PC-9 (cell line): ENCODE measurements around the gene NDUFAF2. TPM values are rescaled to one million over a fixed set of nuclear protein-coding genes. Genes with fewer than 3 reads are reported as not detected.

ENCODE experiments used
- BruUV-seq: library from RNA; stranded (reverse); fragments of 400-500 nt; replicated peaks from 2 replicates; lab custom pipeline; 2021; lab: Mats Ljungman, UMichigan
- CTCF ChIA-PET: fragments of 300-600 bp; sonication (Branson Sonifier 250); formaldehyde crosslinking; loops from one replicate; lab custom pipeline; 2022; ENCODE audit warnings: antibody characterized with exemption; lab: Charles Lee
- POLR2A ChIA-PET: fragments of 300-600 bp; sonication (Branson Sonifier 250); formaldehyde crosslinking; loops from one replicate; lab custom pipeline; 2022; ENCODE audit warnings: antibody characterized with exemption; ENCODE audit not compliant: unreplicated experiment; lab: Charles Lee
- DNase-seq, 2 experiments: peaks; one replicate each; pipeline versions ENCODE4 v3.0.0 to v3.0.0-alpha.2; 2015 to 2022; ENCODE audit warnings: mixed read lengths in 1 of 2
- H2AFZ ChIP-seq: fragments of 200-600 bp; sonication (generic); 2 replicates; pipeline ENCODE4 v1.8.1; 2017; ENCODE audit warnings: antibody characterized with exemption
- H3F3A ChIP-seq: fragments of 200-600 bp; sonication (generic); 2 replicates; pipeline ENCODE4 v1.8.1; 2017; ENCODE audit warnings: antibody characterized with exemption, mild to moderate bottlenecking, low read depth; ENCODE audit not compliant: insufficient read depth
- H3K27ac ChIP-seq: fragments of 200-600 bp; sonication (generic); 2 replicates; pipeline ENCODE4 v1.6.1; 2016; ENCODE audit warnings: mixed run types
- H3K27me3 ChIP-seq: fragments of 200-600 bp; sonication (generic); 2 replicates; pipeline ENCODE4 v1.6.1; 2016; ENCODE audit warnings: low read depth, mixed run types; ENCODE audit not compliant: insufficient read depth
- H3K36me3 ChIP-seq: fragments of 200-600 bp; sonication (generic); 2 replicates; pipeline ENCODE4 v1.6.1; 2016; ENCODE audit warnings: low read depth, mixed run types
- H3K4me1 ChIP-seq: fragments of 200-600 bp; sonication (generic); replicated peaks from 2 replicates; pipeline ENCODE4 v1.6.1; 2016; ENCODE audit warnings: mixed run types; ENCODE audit not compliant: insufficient read depth
- H3K4me2 ChIP-seq: fragments of 200-600 bp; sonication (generic); 2 replicates; pipeline ENCODE4 v1.6.1; 2017; ENCODE audit warnings: mixed run types
- H3K4me3 ChIP-seq: fragments of 200-600 bp; sonication (generic); 2 replicates; pipeline ENCODE4 v1.6.1; 2016; ENCODE audit warnings: mixed run types
- H3K79me2 ChIP-seq: fragments of 200-600 bp; sonication (generic); 2 replicates; pipeline ENCODE4 v1.6.1; 2017; ENCODE audit warnings: low read depth, mixed run types
- H3K9me2 ChIP-seq: fragments of 200-600 bp; sonication (generic); 2 replicates; pipeline ENCODE4 v1.8.1; 2017; ENCODE audit warnings: mild to moderate bottlenecking; ENCODE audit not compliant: insufficient read depth
- H3K9me3 ChIP-seq: fragments of 200-600 bp; sonication (generic); 2 replicates; pipeline ENCODE4 v1.8.1; 2016; ENCODE audit warnings: low read depth; ENCODE audit not compliant: insufficient read depth
- H4K20me1 ChIP-seq: fragments of 200-600 bp; sonication (generic); 2 replicates; pipeline ENCODE4 v1.8.1; 2017; ENCODE audit not compliant: insufficient read depth
- CTCF ChIP-seq: fragments of 200-600 bp; sonication (generic); conservative IDR thresholded peaks from 2 replicates; pipeline ENCODE4 v1.6.1; 2017; ENCODE audit warnings: mixed run types, antibody characterized with exemption, mild to moderate bottlenecking, moderate library complexity
- EZH2 ChIP-seq: fragments of 200-600 bp; sonication (generic); IDR thresholded peaks from 2 replicates; pipeline ENCODE4 v1.8.0; 2017; ENCODE audit warnings: antibody characterized with exemption, low read depth
- intact Hi-C: fragments of 100-400 bp; cut with micrococcal nuclease; formaldehyde crosslinking; loops from one replicate; pipeline ENCODE4 v1.10.0; 2022; ENCODE audit not compliant: unreplicated experiment
- total RNA-seq: library from RNA; stranded (reverse); gene quantifications from 2 replicates; pipeline ENCODE4 v1.2.3, GENCODE V29; 2021

NDUFAF2 gene
- total RNA-seq, 1 experiment from 2014 or later: 42.7 TPM

GRCh38 chr5:60903356-60903755, 41.6 kb upstream of the NDUFAF2 start:
- no peaks in the 10 kb centered on the region for H3K9me3 ChIP-seq
- no peaks in the 10 kb centered on the region for H3K27me3 ChIP-seq
- TF ChIP-seq EZH2 (no peak), CTCF (no peak)
- no peak overlapping the region for H3K27ac ChIP-seq
- POLR2A ChIA-PET: no interaction called here
- CTCF ChIA-PET: no interaction called here
- no peaks in the 10 kb centered on the region for H3K79me2 ChIP-seq
- H3K9me2 ChIP-seq: no peaks in the 10 kb centered on the region
- H4K20me1 ChIP-seq: no peaks in the 10 kb centered on the region
- no peaks in the 10 kb centered on the region for H3F3A ChIP-seq
- no peak overlapping the region for H3K4me2 ChIP-seq
- no peak for DNase-seq
- H3K36me3 ChIP-seq: no peaks in the 10 kb centered on the region
- intact Hi-C loops: no loop called here
- no peak overlapping the region for H3K4me3 ChIP-seq
- no peaks in the 10 kb centered on the region for H3K4me1 ChIP-seq
- no peak overlapping the region for H2AFZ ChIP-seq
- BruUV-seq: no TSS peak

GRCh38 chr5:60916646-60917045, 28.4 kb upstream of the NDUFAF2 start:
- no peaks in the 10 kb centered on the region for H4K20me1 ChIP-seq
- H3K27me3 ChIP-seq: no peaks in the 10 kb centered on the region
- no peak overlapping the region for H2AFZ ChIP-seq
- H3K79me2 ChIP-seq: no peaks in the 10 kb centered on the region
- BruUV-seq: no TSS peak
- H3K9me2 ChIP-seq: no peaks in the 10 kb centered on the region
- intact Hi-C loops: no loop called here
- no peak overlapping the region for H3K27ac ChIP-seq
- TF ChIP-seq CTCF: no peak
- TF ChIP-seq EZH2: no peak
- no peak for DNase-seq
- H3K4me3 ChIP-seq: no peak overlapping the region
- H3K4me1 ChIP-seq: no peaks in the 10 kb centered on the region
- ChIA-PET POLR2A (no interaction called here), CTCF (no interaction called here)
- no peaks in the 10 kb centered on the region for H3K9me3 ChIP-seq
- H3K4me2 ChIP-seq: no peak overlapping the region
- H3K36me3 ChIP-seq: no peaks in the 10 kb centered on the region
- no peaks in the 10 kb centered on the region for H3F3A ChIP-seq

- no peak overlapping the region for H3K27ac ChIP-seq
- DNase-seq: no peak
- H3K79me2 ChIP-seq: no peaks in the 10 kb centered on the region
- no peak overlapping the region for H3K4me3 ChIP-seq
- no peaks in the 10 kb centered on the region for H4K20me1 ChIP-seq
- H3K9me3 ChIP-seq: no peaks in the 10 kb centered on the region
- no peaks in the 10 kb centered on the region for H3K9me2 ChIP-seq
- TF ChIP-seq EZH2 (no peak), CTCF (no peak)
- no TSS peak for BruUV-seq
- no peak overlapping the region for H2AFZ ChIP-seq
- H3F3A ChIP-seq: no peaks in the 10 kb centered on the region
- H3K36me3 ChIP-seq: no peaks in the 10 kb centered on the region
- no peaks in the 10 kb centered on the region for H3K4me1 ChIP-seq
- no peaks in the 10 kb centered on the region for H3K27me3 ChIP-seq
- H3K4me2 ChIP-seq: no peak overlapping the region
- POLR2A ChIA-PET: no interaction called here
- intact Hi-C loops: no loop called here
- CTCF ChIA-PET: no interaction called here
These were observed 26.5 kb upstream of the NDUFAF2 start for GRCh38 chr5:60918466-60918865.
